GM18951 (cell line): Measurements from ENCODE around the gene RRM2.

Source experiments
- POLR2A ChIP-seq: IDR thresholded peaks from 4 replicates; pipeline ENCODE4 v1.6.1; 2011; ENCODE audit warnings: mild to moderate bottlenecking; ENCODE audit not compliant: insufficient read length, insufficient read depth; ENCODE audit errors: extremely low read depth
- in situ Hi-C: fragments of 300-500 bp; cut with MboI; formaldehyde crosslinking; loops from one replicate; pipeline ENCODE4 v1.12.0; 2022; ENCODE audit warnings: low sequenced_read_pairs, mixed read lengths, inconsistent platforms; ENCODE audit not compliant: unreplicated experiment

Gene RRM2

DNA sequence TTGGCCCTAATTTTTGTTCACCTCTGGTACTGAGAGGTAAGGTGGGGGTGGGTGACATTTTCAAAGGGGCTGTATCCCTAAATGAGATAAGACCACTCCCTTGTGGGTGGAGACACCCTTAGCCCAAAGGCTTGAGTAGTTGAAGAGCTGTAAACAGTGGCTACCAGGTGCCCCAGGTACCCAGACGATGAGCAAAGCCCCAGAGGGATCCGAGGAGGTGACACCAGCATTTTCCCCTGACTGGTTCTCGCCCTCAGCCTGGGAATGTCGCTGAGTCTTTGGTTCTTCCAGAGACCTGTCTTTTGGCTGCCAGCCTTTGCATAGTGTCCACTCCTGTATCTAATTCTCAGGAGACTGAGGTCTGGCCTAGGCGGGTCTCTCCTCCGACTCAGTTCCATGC lies 36.5 kb downstream of the RRM2 start:
- TF ChIP-seq POLR2A, result no peak
- in situ Hi-C loops, result no loop called here

DNA sequence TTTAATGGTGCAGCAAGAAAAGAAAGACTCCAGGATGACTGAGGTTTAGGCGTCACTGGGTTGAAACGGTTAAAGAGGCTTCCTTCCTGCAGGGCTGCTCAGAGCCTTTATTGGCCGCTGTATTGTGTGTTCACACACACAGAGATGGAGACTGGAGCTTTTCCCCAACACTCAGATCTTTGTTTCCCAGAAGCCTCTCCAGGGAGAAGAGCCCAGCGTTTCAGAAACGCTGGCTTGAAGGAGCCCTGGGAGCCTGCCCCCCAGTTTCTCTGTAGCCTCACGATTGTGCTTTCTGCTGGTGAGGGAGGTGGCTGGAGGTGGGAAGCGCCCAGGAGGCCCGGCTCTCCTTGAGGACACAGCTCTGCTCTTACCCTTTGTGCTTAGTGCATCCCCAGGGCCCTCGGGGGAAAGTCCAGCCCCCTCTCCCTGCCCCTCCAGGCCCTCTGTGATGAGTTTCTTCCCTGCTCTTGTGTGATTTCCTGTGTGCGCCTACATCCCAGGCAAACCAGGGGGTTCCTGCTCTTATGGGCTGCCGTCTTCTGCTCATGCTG lies 37.1 kb downstream of the RRM2 start:
- in situ Hi-C loops, result no loop called here
- TF ChIP-seq POLR2A, result no peak

DNA sequence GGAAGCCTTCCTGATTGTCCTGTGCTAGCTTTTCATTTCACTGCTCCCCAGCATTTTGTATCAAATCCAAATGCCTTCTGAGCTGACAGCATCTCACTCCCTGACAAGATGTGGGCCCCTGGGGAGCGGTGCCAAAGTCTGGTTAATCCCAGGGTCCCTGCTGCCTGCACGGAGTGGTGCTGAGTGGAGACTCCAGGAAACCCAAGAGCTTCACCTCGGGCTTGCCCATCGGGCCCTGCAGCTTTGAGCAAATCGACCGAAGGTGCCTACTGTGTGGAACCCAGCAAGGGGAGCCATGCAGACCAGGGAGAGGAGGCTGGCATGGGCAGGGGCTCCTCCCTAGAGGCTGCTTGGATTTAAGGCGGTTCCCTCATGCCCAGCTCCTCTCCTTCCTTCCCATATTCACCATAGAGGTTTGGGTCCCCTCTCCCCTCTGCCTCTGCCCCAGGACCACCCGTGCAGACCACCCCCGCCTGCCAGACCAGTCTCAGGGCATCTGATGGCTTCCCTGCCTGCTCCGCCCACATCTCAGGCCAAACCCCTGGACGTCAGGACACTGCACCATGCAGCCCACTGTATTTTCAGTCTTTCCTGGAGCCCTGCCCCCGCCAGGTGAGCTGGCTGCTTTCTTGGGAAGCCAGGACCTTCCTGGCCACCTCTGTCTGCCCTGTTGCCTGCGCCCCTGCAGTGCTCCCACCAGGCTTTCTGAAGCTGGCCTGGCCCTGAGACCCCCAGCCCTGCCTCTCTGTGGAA lies 37.8 kb downstream of the RRM2 start:
- in situ Hi-C loops, result no loop called here
- TF ChIP-seq POLR2A, result no peak

DNA sequence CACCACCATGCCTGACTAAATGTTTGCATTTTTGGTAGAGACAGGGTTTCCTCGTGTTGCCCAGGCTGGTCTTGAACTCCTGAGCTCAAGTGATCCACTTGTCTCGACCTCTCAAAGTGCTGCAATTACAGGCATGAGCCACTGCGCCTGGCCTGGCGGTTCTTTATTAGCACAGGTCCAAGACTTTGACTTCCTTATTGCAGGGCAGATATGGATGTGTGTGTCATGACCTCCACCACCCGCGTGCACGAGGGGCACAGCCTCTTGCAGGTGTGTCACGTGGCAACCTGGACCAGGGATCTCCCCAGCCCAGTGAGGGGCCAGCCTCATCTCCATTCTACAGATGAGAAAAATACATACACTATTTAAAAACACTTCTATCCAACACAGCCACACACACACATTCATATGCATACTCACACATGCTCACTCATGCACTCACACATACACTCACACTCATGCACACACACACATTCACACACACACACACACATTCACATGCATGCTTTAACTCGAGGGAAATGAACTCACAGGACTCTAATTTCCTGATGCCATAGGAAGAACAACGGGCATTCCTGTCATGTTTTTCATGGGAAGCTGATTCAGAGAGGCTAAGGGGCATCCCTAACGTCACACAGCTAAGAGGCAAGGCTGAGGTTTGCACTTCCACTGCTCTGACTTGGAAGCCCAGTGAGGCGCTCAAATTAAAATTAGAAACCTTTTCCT lies 38.8 kb downstream of the RRM2 start:
- in situ Hi-C loops, result no loop called here
- TF ChIP-seq POLR2A, result no peak

DNA sequence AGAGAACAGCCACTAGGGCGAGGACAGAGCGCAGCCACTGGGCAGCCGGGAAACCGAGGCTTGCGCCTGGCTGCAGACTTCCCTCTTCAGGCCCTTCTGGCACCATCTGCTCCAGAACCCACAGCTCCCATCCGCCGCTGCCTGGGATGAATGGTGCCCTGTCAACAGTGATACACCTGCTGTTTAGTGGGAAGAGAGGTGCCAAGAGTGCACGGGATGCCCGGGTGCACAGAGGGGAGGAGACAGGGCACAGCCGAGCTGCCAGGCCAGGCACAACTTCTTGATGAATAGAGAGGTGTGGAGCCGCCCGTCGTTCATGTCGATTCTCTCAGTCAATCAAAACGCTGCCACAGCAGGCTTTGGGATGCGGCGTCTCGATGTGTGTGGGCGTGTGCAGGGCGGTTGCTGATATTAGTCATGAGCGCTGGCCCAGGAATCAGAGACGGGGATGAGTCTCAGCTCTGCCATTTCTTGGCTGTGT lies 39.5 kb downstream of the RRM2 start:
- in situ Hi-C loops, result no loop called here
- TF ChIP-seq POLR2A, result no peak

DNA sequence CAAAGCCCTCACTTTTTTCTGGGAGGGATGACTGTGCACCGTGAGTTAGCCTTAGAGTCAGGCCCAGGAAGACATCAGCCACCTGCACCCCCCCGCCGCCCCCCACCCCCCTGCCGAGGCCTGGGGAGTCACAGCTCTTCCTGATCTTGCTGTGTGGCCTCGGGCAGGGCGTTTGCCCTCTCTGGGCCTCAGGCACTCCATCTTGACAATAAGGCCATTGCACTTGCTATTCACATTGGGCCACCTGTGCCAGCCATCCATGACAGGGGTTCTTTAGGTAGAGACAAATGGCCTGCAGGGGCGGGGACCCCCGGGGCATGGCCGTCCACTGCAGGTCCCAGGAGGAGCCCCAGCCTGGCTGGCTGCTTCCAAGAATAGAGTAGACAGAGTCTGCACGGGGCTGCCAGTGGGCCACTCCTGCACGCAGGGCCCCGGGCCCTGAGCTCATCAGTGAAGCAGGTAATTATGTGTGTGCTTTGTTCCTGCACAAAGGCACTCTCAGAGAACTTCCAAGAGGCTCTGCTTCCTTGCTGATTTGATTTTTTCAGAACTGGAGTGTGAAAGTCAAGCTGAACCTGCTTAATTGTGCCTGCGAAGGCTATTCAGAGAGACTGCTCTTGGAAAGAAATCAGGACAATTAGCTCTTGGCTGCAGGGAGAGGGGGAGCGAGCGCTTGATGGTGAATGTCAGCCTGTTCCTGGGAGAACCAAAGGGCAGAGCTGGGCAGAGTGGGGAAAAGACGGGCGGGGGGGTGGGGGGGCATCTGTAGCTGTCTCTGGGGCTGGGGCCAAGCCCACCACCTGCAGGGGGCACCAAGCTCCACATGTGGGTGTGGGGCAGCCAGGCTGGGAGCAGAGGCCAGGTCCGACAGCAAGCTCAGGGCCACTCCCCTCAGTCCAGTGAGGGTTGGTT lies 40.3 kb downstream of the RRM2 start:
- in situ Hi-C loops, result no loop called here
- TF ChIP-seq POLR2A, result no peak

DNA sequence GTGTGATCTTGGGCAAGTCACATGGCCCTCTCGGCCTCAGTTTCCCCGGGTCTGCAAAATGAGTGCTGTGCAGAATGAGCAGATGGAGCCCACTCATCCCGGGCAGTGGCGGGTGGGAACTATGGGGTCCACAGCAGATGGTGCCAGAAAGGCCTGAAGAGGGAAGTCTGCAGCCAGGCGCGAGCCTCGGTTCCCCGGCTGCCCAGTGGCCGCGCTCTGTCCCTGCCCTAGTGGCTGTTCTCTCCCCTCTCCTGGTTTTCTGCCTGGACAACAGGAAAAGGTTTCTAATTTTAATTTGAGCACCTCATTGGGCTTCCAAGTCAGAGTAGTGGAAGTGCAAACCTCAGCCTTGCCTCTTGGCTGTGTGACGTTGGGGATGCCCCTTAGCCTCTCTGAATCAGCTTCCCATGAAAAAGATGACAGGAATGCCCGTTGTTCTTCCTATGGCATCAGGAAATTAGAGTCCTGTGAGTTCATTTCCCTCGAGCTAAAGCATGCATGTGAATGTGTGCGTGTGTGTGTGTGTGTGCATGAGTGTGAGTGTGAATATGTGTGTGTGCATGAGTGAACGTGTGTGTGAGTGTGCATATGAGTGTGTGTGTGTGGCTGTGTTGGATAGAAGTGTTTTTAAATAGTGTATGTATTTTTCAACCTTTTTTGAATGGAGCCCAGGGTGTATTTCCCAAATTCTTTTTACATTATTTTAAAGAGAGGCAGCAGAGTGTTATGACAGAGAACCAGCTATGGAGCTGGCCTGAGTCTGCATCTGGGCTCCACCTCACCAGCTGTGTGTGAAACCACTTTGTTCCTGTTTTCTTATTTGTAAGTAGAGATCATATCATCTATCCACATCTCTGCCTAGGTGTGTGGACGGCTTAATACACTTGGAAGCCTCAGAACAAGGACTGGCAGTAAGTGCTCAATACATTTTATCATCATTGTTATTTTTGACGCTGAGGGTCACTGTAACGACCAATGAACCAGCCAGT lies 41.3 kb downstream of the RRM2 start:
- in situ Hi-C loops, result no loop called here
- no peak for TF ChIP-seq POLR2A

DNA sequence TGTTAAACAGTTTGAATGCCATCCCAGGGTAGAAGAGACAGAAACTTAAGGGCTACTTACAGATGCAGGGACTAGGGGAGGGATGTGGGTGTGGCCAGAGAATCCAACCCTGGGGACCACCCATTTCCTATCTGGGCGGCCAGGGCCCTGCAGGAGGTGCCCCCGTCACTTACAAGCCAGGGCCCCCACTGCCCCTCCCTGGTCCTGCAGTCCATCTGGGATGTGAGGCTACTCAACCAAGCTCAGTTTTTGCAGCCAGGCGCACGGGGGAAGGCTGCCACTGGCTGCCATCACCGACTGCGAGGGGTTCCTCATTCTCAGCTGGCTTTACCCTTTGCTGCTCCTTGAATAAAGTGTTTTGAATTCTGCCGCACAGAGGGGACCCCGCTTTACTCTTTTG lies 42.1 kb downstream of the RRM2 start:
- no peak for TF ChIP-seq POLR2A
- in situ Hi-C loops, result no loop called here

DNA sequence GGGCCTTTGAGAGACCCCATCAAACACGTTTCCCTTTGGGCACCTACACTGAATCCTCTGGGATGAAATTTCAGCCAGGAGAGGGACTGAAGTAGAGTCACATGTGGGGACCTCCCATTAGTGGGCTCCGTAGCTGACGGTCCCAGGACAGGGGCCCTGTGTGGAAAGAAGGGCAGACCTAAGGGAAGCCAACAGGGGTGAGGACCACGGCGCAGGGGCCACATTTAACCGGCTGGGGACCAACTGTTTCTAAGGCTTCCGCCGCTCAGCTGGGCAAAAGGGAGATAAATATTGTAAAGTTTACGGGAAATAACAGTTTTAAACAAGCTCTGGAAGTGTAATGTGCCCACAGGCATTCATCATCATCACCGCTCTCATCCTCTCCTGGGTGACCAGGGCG lies 42.7 kb downstream of the RRM2 start:
- TF ChIP-seq POLR2A, result no peak
- in situ Hi-C loops, result no loop called here

DNA sequence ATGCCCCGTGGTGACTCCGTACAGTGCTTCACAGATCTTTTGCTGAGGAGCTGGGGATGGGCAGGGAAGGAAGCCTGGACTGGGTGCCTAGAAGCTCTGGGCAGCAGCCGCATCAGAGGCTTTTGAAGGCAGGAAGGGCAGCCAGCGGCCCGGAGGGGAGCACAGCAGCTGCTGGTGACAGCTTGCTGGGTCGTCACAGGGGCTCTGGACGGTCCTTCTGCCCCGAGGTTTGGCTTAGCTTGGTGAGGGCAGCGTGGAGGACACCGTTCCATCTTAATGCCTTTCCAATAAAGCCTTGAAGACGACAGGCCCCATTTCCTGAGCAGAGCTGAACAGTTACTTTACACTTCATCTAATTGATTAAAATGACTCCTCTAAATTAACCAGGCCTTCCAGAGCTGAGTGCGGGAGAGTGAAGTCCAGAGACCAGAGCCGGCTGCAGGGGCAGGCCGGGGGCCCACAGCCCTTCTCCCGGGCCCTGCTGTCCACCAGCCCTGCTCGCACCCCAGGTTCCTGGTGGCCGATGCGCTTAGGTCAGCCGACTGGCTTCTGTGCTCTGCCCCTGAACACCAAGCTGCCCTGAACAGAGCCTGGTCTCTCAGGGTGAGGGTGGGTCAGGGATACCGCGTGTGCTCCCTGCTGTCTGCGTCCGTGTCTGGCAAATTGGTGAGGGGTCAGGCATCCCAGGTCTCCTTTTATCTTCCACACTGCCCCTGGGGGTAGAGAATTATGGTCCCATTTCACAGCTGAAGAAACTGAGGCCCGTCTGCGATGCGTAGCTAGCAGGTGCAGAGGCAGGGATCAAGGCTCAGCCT lies 43.5 kb downstream of the RRM2 start:
- TF ChIP-seq POLR2A, result no peak

DNA sequence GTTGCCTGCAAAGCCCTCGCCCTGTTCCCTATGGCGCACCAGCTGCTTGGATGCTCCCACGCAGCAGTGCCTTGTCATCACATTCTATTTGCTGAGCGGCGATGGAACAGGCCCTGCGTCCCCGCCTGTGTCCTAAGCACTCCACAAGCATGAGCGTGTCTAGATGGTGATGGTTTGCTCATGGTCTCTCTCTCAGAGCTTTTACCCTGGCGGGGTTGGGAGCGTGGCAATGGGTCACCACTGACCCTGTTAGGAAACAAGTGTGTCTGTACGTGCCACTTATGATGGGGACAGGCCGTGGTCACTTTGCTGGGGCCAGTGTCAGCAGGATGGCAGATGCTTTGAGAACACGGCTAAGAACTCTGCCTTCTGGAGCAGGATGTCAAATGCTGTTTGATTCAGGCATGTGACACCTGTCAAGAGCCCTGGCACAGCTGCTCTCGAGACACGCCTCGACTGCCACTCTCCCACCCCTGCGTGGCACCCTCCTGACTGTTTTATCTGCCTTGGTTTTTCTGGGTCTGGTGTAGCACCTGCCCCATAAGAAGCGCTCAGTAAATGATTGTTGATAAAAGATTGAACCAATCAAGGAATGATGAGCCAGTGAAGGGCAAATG lies 44.2 kb downstream of the RRM2 start:
- no peak for TF ChIP-seq POLR2A
- in situ Hi-C loops, result no loop called here

More for the DNA sequence above, 43.5 kb downstream of the RRM2 start:
- in situ Hi-C loops, result no loop called here
